ENCODE results near the gene TMSB4X.

TMSB4X gene

GRCh38 chrX:13001961-13002671 lies 27.2 kb downstream of the TMSB4X start:
- no peaks in the 10 kb centered on the region for H3K27me3 ChIP-seq (ENCODE audit: insufficient read depth, low read length, poor library complexity)
- H2AFZ ChIP-seq (ENCODE audit: low read depth, low read length), result no peak overlapping the region
- no peak overlapping the region for H3K4me2 ChIP-seq (ENCODE audit: insufficient read depth, low read length)
- ATAC-seq (ENCODE audit: insufficient read depth, low read depth) (no peak), DNase-seq (no peak)
- no peak for TF ChIP-seq EZH2 (IDR thresholded peaks at IDR 0.05; ENCODE audit: borderline replicate concordance, low read depth, low read length, severe bottlenecking)
- no peak for TF ChIP-seq CTCF (IDR thresholded peaks at IDR 0.05; ENCODE audit: borderline replicate concordance, extremely low read depth, low read length, poor library complexity, severe bottlenecking)
- peak overlapping the region; percentile 52 for H3K27ac ChIP-seq (ENCODE audit: low read length)
- H4K20me1 ChIP-seq (ENCODE audit: insufficient read depth, low read length), result no peaks in the 10 kb centered on the region
- H3K79me2 ChIP-seq (ENCODE audit: insufficient read depth, low read length), result peaks cover 17% of the 10 kb centered on the region; the same call in 1 of the 2 replicates
- H3K9me3 ChIP-seq (ENCODE audit: insufficient read depth, low read length, severe bottlenecking), result no peaks in the 10 kb centered on the region
- no peak overlapping the region for H3K4me3 ChIP-seq (ENCODE audit: low read depth in 1 of 2, low read length in 2 of 2)
- no peaks in the 10 kb centered on the region for H3K36me3 ChIP-seq (ENCODE audit: insufficient read depth, low read length)
- H3K9ac ChIP-seq (ENCODE audit: low read depth, low read length), result no peak overlapping the region
- peaks cover 84% of the 10 kb centered on the region for H3K4me1 ChIP-seq (ENCODE audit: insufficient read depth, low read length)

- Histone ChIP-seq H3K27ac (ENCODE audit: low read length) (peak overlapping the region; percentile 80), H3K9me3 (ENCODE audit: insufficient read depth, low read length, severe bottlenecking) (no peaks in the 10 kb centered on the region), H3K79me2 (ENCODE audit: insufficient read depth, low read length) (peaks cover 5% of the 10 kb centered on the region; the same call in 1 of the 2 replicates), H3K4me2 (ENCODE audit: insufficient read depth, low read length) (peak overlapping the region; percentile 33), H3K4me1 (ENCODE audit: insufficient read depth, low read length) (peaks cover 55% of the 10 kb centered on the region), H3K36me3 (ENCODE audit: insufficient read depth, low read length) (no peaks in the 10 kb centered on the region), H4K20me1 (ENCODE audit: insufficient read depth, low read length) (no peaks in the 10 kb centered on the region), H3K4me3 (ENCODE audit: low read depth in 1 of 2, low read length in 2 of 2) (no peak overlapping the region), H3K27me3 (ENCODE audit: insufficient read depth, low read length, poor library complexity) (no peaks in the 10 kb centered on the region), H3K9ac (ENCODE audit: low read depth, low read length) (peak overlapping the region; percentile 42), H2AFZ (ENCODE audit: low read depth, low read length) (peak overlapping the region; percentile 17)
- DNase-seq (peak; percentile 45), ATAC-seq (ENCODE audit: insufficient read depth, low read depth) (peak; percentile 74)
- no peak for TF ChIP-seq CTCF (IDR thresholded peaks at IDR 0.05; ENCODE audit: borderline replicate concordance, extremely low read depth, low read length, poor library complexity, severe bottlenecking)
- no peak for TF ChIP-seq EZH2 (IDR thresholded peaks at IDR 0.05; ENCODE audit: borderline replicate concordance, low read depth, low read length, severe bottlenecking)
Observed at GRCh38 chrX:13005661-13006473, 31.0 kb downstream of the TMSB4X start.

- ATAC-seq (ENCODE audit: insufficient read depth, low read depth), result no peak
- no peak overlapping the region for H3K9ac ChIP-seq (ENCODE audit: low read depth, low read length)
- no peaks in the 10 kb centered on the region for H3K36me3 ChIP-seq (ENCODE audit: insufficient read depth, low read length)
- no peak for DNase-seq
- H3K4me2 ChIP-seq (ENCODE audit: insufficient read depth, low read length), result no peak overlapping the region
- H3K79me2 ChIP-seq (ENCODE audit: insufficient read depth, low read length), result no peaks in the 10 kb centered on the region
- no peak for TF ChIP-seq CTCF (IDR thresholded peaks at IDR 0.05; ENCODE audit: borderline replicate concordance, extremely low read depth, low read length, poor library complexity, severe bottlenecking)
- no peak for TF ChIP-seq EZH2 (IDR thresholded peaks at IDR 0.05; ENCODE audit: borderline replicate concordance, low read depth, low read length, severe bottlenecking)
- no peak overlapping the region for H2AFZ ChIP-seq (ENCODE audit: low read depth, low read length)
- H3K9me3 ChIP-seq (ENCODE audit: insufficient read depth, low read length, severe bottlenecking), result no peaks in the 10 kb centered on the region
- H3K27me3 ChIP-seq (ENCODE audit: insufficient read depth, low read length, poor library complexity), result no peaks in the 10 kb centered on the region
- H3K27ac ChIP-seq (ENCODE audit: low read length), result no peak overlapping the region; the same call in 1 of the 2 replicates
- H3K4me3 ChIP-seq (ENCODE audit: low read depth in 1 of 2, low read length in 2 of 2), result no peak overlapping the region
- peaks cover 37% of the 10 kb centered on the region for H3K4me1 ChIP-seq (ENCODE audit: insufficient read depth, low read length)
- no peaks in the 10 kb centered on the region for H4K20me1 ChIP-seq (ENCODE audit: insufficient read depth, low read length)
Observed at GRCh38 chrX:13007519-13008188, 32.7 kb downstream of the TMSB4X start.

Data from DND-41 (cell line).